ENCODE measurements around the gene ZBTB33.

ZBTB33 gene

DNA sequence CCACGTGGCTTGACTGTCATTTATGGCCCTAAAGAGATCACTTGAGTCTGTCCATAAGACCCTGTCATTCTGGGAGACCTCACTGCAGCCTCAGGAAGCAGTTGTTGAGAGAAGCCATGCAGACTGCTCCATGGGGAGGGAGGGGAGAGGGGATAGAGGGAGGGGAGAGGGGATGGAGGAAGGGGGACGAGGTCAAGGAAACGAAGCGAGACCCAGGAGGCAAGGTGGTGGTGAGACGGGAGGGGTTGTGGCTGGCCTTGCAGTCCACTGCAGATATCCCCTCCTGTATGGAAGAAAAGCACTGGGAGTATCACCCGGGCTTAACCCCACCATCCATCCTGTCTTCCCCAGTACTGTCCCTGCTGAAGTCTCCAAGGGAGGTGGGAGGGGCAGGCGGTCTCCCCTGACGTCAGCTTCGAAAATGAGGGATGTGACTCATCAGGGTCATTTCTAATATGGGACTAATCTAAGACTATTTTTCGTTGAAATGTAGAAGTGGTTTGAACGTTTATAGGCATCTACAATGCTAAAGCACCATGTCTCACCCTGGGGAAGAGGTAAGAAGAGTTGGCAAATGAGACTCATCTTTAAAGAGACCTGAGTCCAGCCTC lies 55.0 kb downstream of the ZBTB33 start:
- DNase-seq (ENCODE audit: low read depth): no peak

DNA sequence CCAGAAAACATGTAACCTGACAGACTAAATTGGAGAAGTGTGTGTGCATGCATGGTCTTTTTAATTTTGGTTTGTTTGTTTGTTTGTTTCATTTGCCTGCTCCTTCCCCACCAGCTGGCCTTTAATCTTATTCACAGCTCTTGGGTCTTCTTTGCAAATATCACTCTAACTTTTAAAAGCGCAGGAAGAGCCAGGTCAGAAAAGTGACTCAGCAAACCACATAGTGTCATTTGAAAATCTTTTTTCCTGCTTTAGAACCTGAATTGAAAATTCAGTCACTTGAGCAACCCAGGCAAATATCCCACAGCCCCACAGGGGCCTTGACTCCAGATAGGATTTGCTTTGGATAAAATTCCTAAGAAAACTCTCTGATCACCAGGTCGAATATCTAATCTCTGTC lies 56.0 kb downstream of the ZBTB33 start:
- DNase-seq (ENCODE audit: low read depth): no peak

Data from fibroblast of gingiva (primary cell).